Naive thymus-derived CD4-positive, alpha-beta T cell (primary cell): ENCODE data around the gene CRTC1. TPM values are rescaled to one million over a fixed set of nuclear protein-coding genes. Genes with fewer than 3 reads are reported as not detected.

Experiments used
- ATAC-seq: fragments of 150-1000 bp; cut with Tn5 transposase; 2 replicates; pipeline ENCODE4 v1.10.0; 2021; ENCODE audit warnings: mild to moderate bottlenecking, moderate library complexity
- CTCF ChIA-PET: fragments of 350-600 bp; sonication (Branson Sonifier 250); formaldehyde crosslinking; loops from one replicate; lab custom pipeline; 2021; ENCODE audit warnings: antibody characterized with exemption; lab: Charles Lee
- POLR2A ChIA-PET: fragments of 350-600 bp; sonication (Branson Sonifier 250); formaldehyde crosslinking; loops from one replicate; lab custom pipeline; 2021; ENCODE audit warnings: antibody characterized with exemption, inconsistent platforms; lab: Charles Lee
- DNase-seq, 9 donors: peaks; one replicate each; pipeline versions ENCODE4 v3.0.0 to v3.0.0-alpha.2; 2020 to 2022; ENCODE audit warnings: mixed read lengths in 1 of 9
- H3K27ac ChIP-seq: one replicate; pipeline ENCODE4 v1.7.0; 2013; ENCODE audit warnings: mild to moderate bottlenecking, low read depth, low read length, moderate library complexity
- H3K27me3 ChIP-seq, 2 donors: one replicate each; pipeline ENCODE4 v1.7.0; 2013; ENCODE audit warnings: low read length in 2 of 2, mild to moderate bottlenecking in 2 of 2, moderate library complexity in 2 of 2; ENCODE audit not compliant: control insufficient read depth in 2 of 2, insufficient read depth in 2 of 2
- H3K36me3 ChIP-seq, 3 experiments: 1 replicate in 2 of 3; 2 replicates in 1 of 3; pipeline ENCODE4 v1.7.0; 2013; ENCODE audit warnings: low read length in 3 of 3, mild to moderate bottlenecking in 3 of 3, moderate library complexity in 1 of 3; ENCODE audit not compliant: insufficient read depth in 3 of 3, control insufficient read depth in 2 of 3
- H3K4me1 ChIP-seq, 2 donors: one replicate each; pipeline ENCODE4 v1.7.0; 2013; ENCODE audit warnings: low read length in 2 of 2, mild to moderate bottlenecking in 2 of 2, moderate library complexity in 1 of 2; ENCODE audit not compliant: control insufficient read depth in 2 of 2, insufficient read depth in 2 of 2
- H3K4me3 ChIP-seq: 2 replicates; pipeline ENCODE4 v1.7.0; 2013; ENCODE audit warnings: mild to moderate bottlenecking, low read length
- H3K9me3 ChIP-seq, 3 experiments: 1 replicate in 2 of 3; 2 replicates in 1 of 3; pipeline ENCODE4 v1.7.0; 2013; ENCODE audit warnings: low read length in 3 of 3; ENCODE audit not compliant: control insufficient read depth in 2 of 3
- H3K27ac Mint-ChIP-seq, 9 donors: one replicate each; pipeline ENCODE4 v1.8.0; 2020 to 2022; ENCODE audit warnings: mixed read lengths in 9 of 9, mild to moderate bottlenecking in 8 of 9, moderate library complexity in 5 of 9, inconsistent platforms in 2 of 9
- H3K27me3 Mint-ChIP-seq, 5 donors: one replicate each; pipeline ENCODE4 v1.8.0; 2021 to 2022; ENCODE audit warnings: mixed read lengths in 5 of 5, mild to moderate bottlenecking in 1 of 5
- H3K36me3 Mint-ChIP-seq, 5 donors: one replicate each; pipeline ENCODE4 v1.8.0; 2020 to 2022; ENCODE audit warnings: mixed read lengths in 5 of 5, mild to moderate bottlenecking in 3 of 5, inconsistent platforms in 1 of 5
- H3K4me1 Mint-ChIP-seq, 7 donors: one replicate each; pipeline ENCODE4 v1.8.0; 2020 to 2022; ENCODE audit warnings: mixed read lengths in 7 of 7, mild to moderate bottlenecking in 3 of 7, inconsistent platforms in 1 of 7
- H3K4me3 Mint-ChIP-seq, 10 donors: one replicate each; pipeline ENCODE4 v1.8.0; 2020 to 2022; ENCODE audit warnings: mild to moderate bottlenecking in 10 of 10, mixed read lengths in 10 of 10, moderate library complexity in 6 of 10, inconsistent platforms in 2 of 10
- H3K9me3 Mint-ChIP-seq, 11 donors: one replicate each; pipeline ENCODE4 v1.8.0; 2020 to 2022; ENCODE audit warnings: mixed read lengths in 11 of 11, mild to moderate bottlenecking in 4 of 11, inconsistent platforms in 1 of 11, moderate library complexity in 1 of 11
- intact Hi-C, 2 donors: fragments of 100-400 bp; cut with micrococcal nuclease; formaldehyde crosslinking; loops; one replicate each; pipeline ENCODE4 v1.15.1; 2023
- polyA plus RNA-seq, 2 donors: library from polyadenylated mRNA; unstranded; fragments of 300-500 nt; fragmentation: Illumina TruSeq; gene quantifications; one replicate each; pipeline ENCODE4 v1.2.3, GENCODE V29; 2021
- total RNA-seq, 6 experiments: library from RNA in 5 of 6; stranded (reverse) in 5 of 6; gene quantifications; 1 replicate in 5 of 6; 2 replicates in 1 of 6; pipeline ENCODE4 v1.2.3 and lab custom pipeline; 2021 to 2026

Gene CRTC1
- total and polyA plus RNA-seq, 7 experiments from 2014 or later: 0.97 to 23.4 (median 20.5) TPM

DNA sequence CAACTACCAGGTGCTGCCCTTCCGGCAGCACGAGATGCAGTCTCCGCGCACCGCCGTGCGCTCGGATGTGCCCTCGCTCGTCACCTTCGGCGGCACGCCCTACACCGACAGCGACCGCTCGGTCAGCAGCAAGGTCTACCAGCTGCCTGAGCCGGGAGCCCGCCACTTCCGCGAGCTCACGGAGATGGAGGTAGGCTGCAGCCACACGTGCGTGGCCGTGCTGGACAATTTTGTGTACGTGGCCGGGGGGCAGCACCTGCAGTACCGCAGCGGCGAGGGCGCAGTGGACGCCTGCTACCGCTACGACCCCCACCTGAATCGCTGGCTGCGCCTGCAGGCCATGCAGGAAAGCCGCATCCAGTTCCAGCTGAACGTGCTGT lies 15.2 kb upstream of the CRTC1 start:
- peaks cover 0 to 51% (median 6%) of the 10 kb centered on the region in 3 experiments for H3K36me3 ChIP-seq
- H3K4me3 ChIP-seq: no peak overlapping the region
- H3K4me3 Mint-ChIP-seq: no peak overlapping the region
- no peaks in the 10 kb centered on the region for H3K9me3 ChIP-seq
- ATAC-seq: no peak
- H3K27me3 ChIP-seq: no peaks in the 10 kb centered on the region
- no peaks in the 10 kb centered on the region for H3K9me3 Mint-ChIP-seq
- H3K27me3 Mint-ChIP-seq: no peaks in the 10 kb centered on the region
- ChIA-PET POLR2A (no interaction called here), CTCF (no interaction called here)
- H3K27ac ChIP-seq: no peak overlapping the region
- H3K27ac Mint-ChIP-seq: no peak overlapping the region
- peaks cover 0 to 15% (median 4%) of the 10 kb centered on the region in 5 donors for H3K36me3 Mint-ChIP-seq
- peaks cover 0 to 7% of the 10 kb centered on the region in 2 donors for H3K4me1 ChIP-seq
- peaks cover 7 to 13% (median 10%) of the 10 kb centered on the region in 7 donors for H3K4me1 Mint-ChIP-seq
- no peak for DNase-seq
- intact Hi-C loops: no loop called here

DNA sequence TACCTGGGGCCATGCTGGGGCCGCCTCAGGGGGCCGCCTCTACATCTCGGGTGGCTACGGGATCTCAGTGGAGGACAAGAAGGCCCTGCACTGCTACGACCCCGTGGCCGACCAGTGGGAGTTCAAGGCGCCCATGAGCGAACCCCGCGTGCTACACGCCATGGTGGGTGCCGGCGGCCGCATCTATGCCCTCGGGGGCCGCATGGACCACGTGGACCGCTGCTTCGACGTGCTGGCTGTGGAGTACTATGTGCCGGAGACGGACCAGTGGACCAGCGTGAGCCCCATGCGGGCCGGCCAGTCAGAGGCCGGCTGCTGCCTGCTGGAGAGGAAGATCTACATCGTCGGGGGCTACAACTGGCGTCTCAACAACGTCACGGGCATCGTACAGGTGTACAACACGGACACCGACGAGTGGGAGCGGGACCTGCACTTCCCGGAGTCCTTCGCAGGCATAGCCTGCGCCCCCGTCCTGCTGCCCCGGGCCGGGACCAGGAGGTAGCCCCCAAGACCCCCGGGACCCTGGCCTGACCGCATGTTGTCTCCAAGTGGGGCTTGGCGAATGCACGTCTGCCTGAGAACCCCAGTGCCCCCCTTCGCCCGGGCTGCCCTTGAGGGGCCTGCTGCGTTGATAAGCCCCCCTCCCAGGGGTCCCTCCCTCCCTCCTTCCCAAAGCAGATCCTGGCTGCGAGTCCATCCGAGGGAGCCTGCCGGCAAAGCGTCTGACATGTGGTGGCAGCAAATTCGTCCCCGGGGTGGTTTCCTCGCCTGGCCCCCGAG lies 14.5 kb upstream of the CRTC1 start:
- no peak overlapping the region for H3K27ac Mint-ChIP-seq
- H3K4me3 Mint-ChIP-seq: no peak overlapping the region
- H3K36me3 Mint-ChIP-seq: peaks cover 0 to 15% (median 4%) of the 10 kb centered on the region in 5 donors
- DNase-seq (no peak), ATAC-seq (no peak)
- H3K4me3 ChIP-seq: no peak overlapping the region
- H3K27me3 Mint-ChIP-seq: no peaks in the 10 kb centered on the region
- peaks cover 0 to 4% of the 10 kb centered on the region in 2 donors for H3K4me1 ChIP-seq
- CTCF ChIA-PET: no interaction called here
- H3K27me3 ChIP-seq: no peaks in the 10 kb centered on the region
- H3K9me3 ChIP-seq: no peaks in the 10 kb centered on the region
- POLR2A ChIA-PET: no interaction called here
- H3K36me3 ChIP-seq: peaks cover 0 to 51% (median 6%) of the 10 kb centered on the region in 3 experiments
- no peak overlapping the region for H3K27ac ChIP-seq
- H3K9me3 Mint-ChIP-seq: no peaks in the 10 kb centered on the region
- peaks cover under 1 to 8% (median 3%) of the 10 kb centered on the region in 7 donors for H3K4me1 Mint-ChIP-seq
- intact Hi-C loops: no loop called here

DNA sequence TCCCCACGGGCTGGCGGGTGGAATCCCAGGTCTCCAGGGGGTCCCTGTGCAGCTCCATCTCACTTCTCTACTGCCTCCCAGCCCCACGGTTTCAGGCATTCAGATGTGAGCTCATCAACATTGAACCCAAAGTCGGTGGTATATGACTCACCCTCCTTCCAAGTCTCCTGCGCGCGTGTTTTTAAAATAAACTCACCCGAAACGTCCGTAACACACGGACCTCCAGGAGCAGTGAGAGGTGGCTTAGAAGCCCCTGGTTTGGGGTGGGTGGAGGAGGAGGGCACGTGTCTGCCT lies 14.0 kb upstream of the CRTC1 start:
- ATAC-seq (no peak), DNase-seq (no peak)
- Mint-ChIP-seq H3K27ac (no peak overlapping the region), H3K9me3 (no peaks in the 10 kb centered on the region), H3K36me3 (peaks cover 0 to 15% (median 4%) of the 10 kb centered on the region in 5 donors), H3K4me3 (no peak overlapping the region), H3K4me1 (peaks cover 0 to 8% (median 0%) of the 10 kb centered on the region in 7 donors), H3K27me3 (no peaks in the 10 kb centered on the region)
- ChIA-PET POLR2A (no interaction called here), CTCF (no interaction called here)
- Histone ChIP-seq H3K4me1 (no peaks in the 10 kb centered on the region), H3K36me3 (peaks cover 0 to 51% (median 6%) of the 10 kb centered on the region in 3 experiments), H3K9me3 (no peaks in the 10 kb centered on the region), H3K4me3 (no peak overlapping the region), H3K27me3 (no peaks in the 10 kb centered on the region), H3K27ac (no peak overlapping the region)
- intact Hi-C loops: no loop called here

DNA sequence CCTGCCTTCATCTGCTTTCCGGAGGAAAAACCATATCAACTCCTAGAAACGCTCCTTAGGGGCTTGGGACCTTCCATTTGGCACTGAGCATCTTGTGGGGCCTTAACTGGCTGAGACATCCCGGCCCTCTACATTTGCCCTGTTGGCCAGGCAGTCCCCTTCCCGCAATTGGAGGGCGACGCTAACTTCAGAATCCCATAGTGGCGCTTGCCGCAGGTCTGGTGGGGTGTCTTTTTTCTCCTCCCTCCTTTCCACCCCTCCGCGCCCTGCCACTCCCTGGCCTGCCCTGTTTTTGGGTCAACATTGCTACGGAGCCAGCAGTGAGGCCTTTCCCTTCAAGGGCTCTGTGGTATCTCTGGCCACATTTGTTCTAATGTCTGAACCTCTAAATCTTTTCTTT lies 13.6 kb upstream of the CRTC1 start:
- no peaks in the 10 kb centered on the region for H3K9me3 Mint-ChIP-seq
- CTCF ChIA-PET: no interaction called here
- POLR2A ChIA-PET: no interaction called here
- H3K4me1 ChIP-seq: no peaks in the 10 kb centered on the region
- no peaks in the 10 kb centered on the region for H3K27me3 ChIP-seq
- H3K4me3 ChIP-seq: no peak overlapping the region
- no peak for ATAC-seq
- no peaks in the 10 kb centered on the region for H3K9me3 ChIP-seq
- DNase-seq: no peak
- peaks cover 0 to 51% (median 6%) of the 10 kb centered on the region in 3 experiments for H3K36me3 ChIP-seq
- no peak overlapping the region for H3K27ac Mint-ChIP-seq
- intact Hi-C loops: loop anchor here in 1 of 2 donors (10.0 kb wide), 1 partner anchor 205 kb away; no protein-coding TSS in a partner anchor
- peaks cover 0 to 8% (median 0%) of the 10 kb centered on the region in 7 donors for H3K4me1 Mint-ChIP-seq
- H3K27ac ChIP-seq: no peak overlapping the region
- no peak overlapping the region for H3K4me3 Mint-ChIP-seq
- no peaks in the 10 kb centered on the region for H3K27me3 Mint-ChIP-seq
- peaks cover 0 to 15% (median 4%) of the 10 kb centered on the region in 5 donors for H3K36me3 Mint-ChIP-seq

DNA sequence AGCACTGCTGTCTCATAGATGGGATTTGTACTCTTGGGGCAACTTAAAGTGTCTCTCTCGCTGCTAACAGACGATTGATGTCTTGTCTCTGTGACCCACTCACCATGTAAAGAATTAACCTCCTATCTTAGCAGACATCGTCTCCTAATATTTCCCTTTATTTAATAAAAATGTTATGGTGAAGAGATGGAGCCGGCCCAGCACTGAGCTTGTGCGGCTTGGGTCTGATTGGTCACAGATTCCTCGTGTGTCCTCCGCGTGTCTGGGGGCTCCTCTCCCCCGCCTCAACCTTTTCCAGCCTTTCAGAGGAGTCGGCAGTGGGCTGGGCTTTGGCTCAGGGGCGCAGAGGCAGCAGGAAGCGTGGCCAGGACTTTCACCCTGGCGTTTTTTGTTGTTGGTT lies 13.2 kb upstream of the CRTC1 start:
- Histone ChIP-seq H3K4me3 (no peak overlapping the region), H3K9me3 (no peaks in the 10 kb centered on the region), H3K36me3 (peaks cover 0 to 49% (median 6%) of the 10 kb centered on the region in 3 experiments), H3K27me3 (no peaks in the 10 kb centered on the region), H3K4me1 (no peaks in the 10 kb centered on the region), H3K27ac (no peak overlapping the region)
- Mint-ChIP-seq H3K4me3 (no peak overlapping the region), H3K4me1 (peaks cover 0 to 8% (median 0%) of the 10 kb centered on the region in 7 donors), H3K27ac (no peak overlapping the region), H3K27me3 (no peaks in the 10 kb centered on the region), H3K9me3 (no peaks in the 10 kb centered on the region), H3K36me3 (peaks cover 0 to 15% (median 4%) of the 10 kb centered on the region in 5 donors)
- intact Hi-C loops: loop anchor here in 1 of 2 donors (10.0 kb wide), 1 partner anchor 206 kb away; no protein-coding TSS in a partner anchor
- ChIA-PET POLR2A (no interaction called here), CTCF (no interaction called here)
- DNase-seq (no peak), ATAC-seq (no peak)

DNA sequence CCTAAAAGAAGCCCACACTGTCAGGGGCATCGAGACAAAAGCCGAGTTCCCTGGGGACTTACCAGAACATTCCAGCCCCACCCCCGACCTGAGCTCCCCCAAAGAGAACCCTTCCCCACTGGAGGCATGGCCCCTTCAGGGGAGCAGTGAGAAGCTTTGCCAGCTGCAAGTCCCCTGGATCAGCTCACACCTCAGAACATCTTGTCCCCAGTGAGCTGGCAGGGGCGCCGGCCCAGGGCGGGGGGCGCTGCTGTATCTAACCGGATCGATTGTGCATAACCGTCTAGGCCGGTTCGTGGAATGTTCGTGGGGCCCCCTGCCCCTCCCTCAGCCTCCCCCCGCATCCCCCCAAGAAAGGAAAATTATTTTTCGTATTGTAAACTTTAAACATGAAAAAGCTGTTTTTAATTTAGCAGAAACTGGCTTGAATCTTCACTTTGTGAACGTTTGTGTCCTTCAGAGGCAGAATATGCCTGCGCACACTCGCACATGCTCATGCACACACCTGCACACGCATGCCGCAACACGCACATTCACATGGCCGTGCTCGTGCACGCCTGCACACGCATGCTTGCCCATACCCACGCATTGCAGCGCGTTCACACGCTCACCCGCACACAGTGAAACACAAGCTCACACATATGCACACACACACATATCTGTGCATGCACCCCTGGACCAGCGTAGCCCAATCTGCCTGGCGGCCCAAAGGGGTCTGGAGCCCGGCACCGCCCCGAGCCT lies 12.0 kb upstream of the CRTC1 start:
- ATAC-seq (no peak), DNase-seq (no peak)
- H3K27me3 Mint-ChIP-seq: no peaks in the 10 kb centered on the region
- H3K27ac Mint-ChIP-seq: no peak overlapping the region
- no peaks in the 10 kb centered on the region for H3K27me3 ChIP-seq
- no peak overlapping the region for H3K27ac ChIP-seq
- ChIA-PET CTCF (no interaction called here), POLR2A (no interaction called here)
- peaks cover 0 to 15% (median 4%) of the 10 kb centered on the region in 5 donors for H3K36me3 Mint-ChIP-seq
- H3K4me1 ChIP-seq: no peaks in the 10 kb centered on the region
- peaks cover 0 to 8% (median 0%) of the 10 kb centered on the region in 7 donors for H3K4me1 Mint-ChIP-seq
- H3K4me3 ChIP-seq: no peak overlapping the region
- peaks cover 0 to 43% (median 6%) of the 10 kb centered on the region in 3 experiments for H3K36me3 ChIP-seq
- no peak overlapping the region for H3K4me3 Mint-ChIP-seq
- intact Hi-C loops: loop anchor here in 1 of 2 donors (10.0 kb wide), 1 partner anchor 207 kb away; no protein-coding TSS in a partner anchor
- no peaks in the 10 kb centered on the region for H3K9me3 Mint-ChIP-seq
- H3K9me3 ChIP-seq: no peaks in the 10 kb centered on the region
